Measurements from ENCODE around the gene NPL. TPM values are rescaled to one million over a fixed set of nuclear protein-coding genes. Genes with fewer than 3 reads are reported as not detected.

NPL gene
- total and polyA plus RNA-seq, 9 of the 15 experiments (the other 6 are each of a cell fraction or from before 2014, with no cell fraction given): 9.9 to 22.3 (median 14.2) TPM

DNA sequence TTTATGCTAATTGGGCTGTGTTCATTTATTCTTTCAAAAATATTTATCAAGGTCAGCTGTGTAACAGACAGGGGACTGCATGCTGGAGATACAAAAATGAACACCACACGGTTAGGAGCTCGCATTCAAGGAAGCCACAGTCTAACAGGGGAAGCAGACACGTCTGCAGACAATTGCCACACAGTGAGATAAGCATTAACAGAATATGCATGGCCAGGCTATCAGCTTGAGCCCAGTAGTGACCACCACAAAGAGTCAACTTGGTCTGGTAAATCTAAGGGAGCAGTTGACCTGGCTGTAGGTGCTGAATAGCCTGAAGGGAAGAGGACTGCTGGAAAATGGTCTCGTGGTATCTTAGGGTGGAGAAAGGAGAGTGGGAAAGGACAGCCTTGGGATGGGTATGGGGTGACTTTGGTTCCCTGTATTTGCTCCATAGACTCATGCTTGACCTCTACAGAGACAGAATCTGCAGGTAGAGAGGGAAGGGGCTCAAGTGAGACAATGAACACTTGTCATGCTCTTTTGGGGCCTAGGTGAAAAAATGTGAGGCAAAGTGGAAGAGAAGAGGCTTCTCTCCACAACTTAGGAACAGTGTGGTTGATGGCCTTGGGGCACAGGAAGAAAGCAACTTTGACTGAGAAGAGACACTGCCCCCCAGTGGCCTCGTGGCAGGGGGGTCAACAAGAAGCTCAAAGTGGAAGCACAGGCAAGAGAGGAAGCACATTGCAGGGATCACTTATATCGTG is 7.6 kb upstream of the NPL start (continued):
- TF ChIP-seq, protein P1, sequence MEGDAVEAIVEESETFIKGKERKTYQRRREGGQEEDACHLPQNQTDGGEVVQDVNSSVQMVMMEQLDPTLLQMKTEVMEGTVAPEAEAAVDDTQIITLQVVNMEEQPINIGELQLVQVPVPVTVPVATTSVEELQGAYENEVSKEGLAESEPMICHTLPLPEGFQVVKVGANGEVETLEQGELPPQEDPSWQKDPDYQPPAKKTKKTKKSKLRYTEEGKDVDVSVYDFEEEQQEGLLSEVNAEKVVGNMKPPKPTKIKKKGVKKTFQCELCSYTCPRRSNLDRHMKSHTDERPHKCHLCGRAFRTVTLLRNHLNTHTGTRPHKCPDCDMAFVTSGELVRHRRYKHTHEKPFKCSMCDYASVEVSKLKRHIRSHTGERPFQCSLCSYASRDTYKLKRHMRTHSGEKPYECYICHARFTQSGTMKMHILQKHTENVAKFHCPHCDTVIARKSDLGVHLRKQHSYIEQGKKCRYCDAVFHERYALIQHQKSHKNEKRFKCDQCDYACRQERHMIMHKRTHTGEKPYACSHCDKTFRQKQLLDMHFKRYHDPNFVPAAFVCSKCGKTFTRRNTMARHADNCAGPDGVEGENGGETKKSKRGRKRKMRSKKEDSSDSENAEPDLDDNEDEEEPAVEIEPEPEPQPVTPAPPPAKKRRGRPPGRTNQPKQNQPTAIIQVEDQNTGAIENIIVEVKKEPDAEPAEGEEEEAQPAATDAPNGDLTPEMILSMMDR (IDR thresholded peaks at IDR 0.05 in 2 of 3, conservative IDR thresholded peaks at IDR 0.05 in 1 of 3; ENCODE audit: insufficient read depth in 2 of 3, low read depth in 1 of 3, low read length in 3 of 3): peak; percentile 87 to 93 (median 91)
- TF ChIP-seq, protein P2, sequence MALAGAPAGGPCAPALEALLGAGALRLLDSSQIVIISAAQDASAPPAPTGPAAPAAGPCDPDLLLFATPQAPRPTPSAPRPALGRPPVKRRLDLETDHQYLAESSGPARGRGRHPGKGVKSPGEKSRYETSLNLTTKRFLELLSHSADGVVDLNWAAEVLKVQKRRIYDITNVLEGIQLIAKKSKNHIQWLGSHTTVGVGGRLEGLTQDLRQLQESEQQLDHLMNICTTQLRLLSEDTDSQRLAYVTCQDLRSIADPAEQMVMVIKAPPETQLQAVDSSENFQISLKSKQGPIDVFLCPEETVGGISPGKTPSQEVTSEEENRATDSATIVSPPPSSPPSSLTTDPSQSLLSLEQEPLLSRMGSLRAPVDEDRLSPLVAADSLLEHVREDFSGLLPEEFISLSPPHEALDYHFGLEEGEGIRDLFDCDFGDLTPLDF (CRISPR knock-in tag; IDR thresholded peaks at IDR 0.05): no peak
- no peak for TF ChIP-seq ETV6 (IDR thresholded peaks at IDR 0.05; ENCODE audit: borderline replicate concordance in 1 of 2, low read depth in 2 of 2, low read length in 1 of 2)
- no peak for TF ChIP-seq ETV6 (CRISPR knock-in tag; IDR thresholded peaks at IDR 0.05; ENCODE audit: borderline replicate concordance)
- TF ChIP-seq PML (IDR thresholded peaks at IDR 0.05; ENCODE audit: low read length): peak; percentile 69; the same call in 1 of the 2 replicates
- no peak for TF ChIP-seq MED1 (CRISPR knock-in tag; IDR thresholded peaks at IDR 0.05; ENCODE audit: borderline replicate concordance)
- TF ChIP-seq XRCC3 (IDR thresholded peaks at IDR 0.05): no peak
- no peak for TF ChIP-seq BRCA1 (IDR thresholded peaks at IDR 0.05)
- no peak for TF ChIP-seq BRCA1 (CRISPR knock-in tag; IDR thresholded peaks at IDR 0.05)
- peak; percentile 75; the same call in 1 of the 2 replicates for TF ChIP-seq TAL1 (IDR thresholded peaks at IDR 0.05)
- TF ChIP-seq CHD2 (IDR thresholded peaks at IDR 0.05; ENCODE audit: low read depth, low read length): no peak
- TF ChIP-seq CBX3 (IDR thresholded peaks at IDR 0.05; ENCODE audit: borderline replicate concordance in 1 of 2, low read length in 2 of 2): no peak
- TF ChIP-seq, protein P3, sequence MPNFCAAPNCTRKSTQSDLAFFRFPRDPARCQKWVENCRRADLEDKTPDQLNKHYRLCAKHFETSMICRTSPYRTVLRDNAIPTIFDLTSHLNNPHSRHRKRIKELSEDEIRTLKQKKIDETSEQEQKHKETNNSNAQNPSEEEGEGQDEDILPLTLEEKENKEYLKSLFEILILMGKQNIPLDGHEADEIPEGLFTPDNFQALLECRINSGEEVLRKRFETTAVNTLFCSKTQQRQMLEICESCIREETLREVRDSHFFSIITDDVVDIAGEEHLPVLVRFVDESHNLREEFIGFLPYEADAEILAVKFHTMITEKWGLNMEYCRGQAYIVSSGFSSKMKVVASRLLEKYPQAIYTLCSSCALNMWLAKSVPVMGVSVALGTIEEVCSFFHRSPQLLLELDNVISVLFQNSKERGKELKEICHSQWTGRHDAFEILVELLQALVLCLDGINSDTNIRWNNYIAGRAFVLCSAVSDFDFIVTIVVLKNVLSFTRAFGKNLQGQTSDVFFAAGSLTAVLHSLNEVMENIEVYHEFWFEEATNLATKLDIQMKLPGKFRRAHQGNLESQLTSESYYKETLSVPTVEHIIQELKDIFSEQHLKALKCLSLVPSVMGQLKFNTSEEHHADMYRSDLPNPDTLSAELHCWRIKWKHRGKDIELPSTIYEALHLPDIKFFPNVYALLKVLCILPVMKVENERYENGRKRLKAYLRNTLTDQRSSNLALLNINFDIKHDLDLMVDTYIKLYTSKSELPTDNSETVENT (CRISPR knock-in tag; IDR thresholded peaks at IDR 0.05): no peak
- no peak for TF ChIP-seq ZNF696 (CRISPR knock-in tag; conservative IDR thresholded peaks at IDR 0.05)

Measured in K562 (cell line).